Common myeloid progenitor, CD34-positive (primary cell): ENCODE measurements around the gene GLRA3.

ENCODE experiments used
- CTCF ChIA-PET: fragments of 350-600 bp; sonication (Branson Sonifier 250); formaldehyde crosslinking; loops from one replicate; lab custom pipeline; 2021; ENCODE audit warnings: antibody characterized with exemption; lab: Charles Lee
- POLR2A ChIA-PET: fragments of 350-600 bp; sonication (Branson Sonifier 250); formaldehyde crosslinking; loops from one replicate; lab custom pipeline; 2021; ENCODE audit warnings: antibody characterized with exemption; lab: Charles Lee
- DNase-seq, 3 donors: peaks; one replicate each; pipeline versions ENCODE4 v3.0.0 to v3.0.0-alpha.2; 2013
- H3K27ac ChIP-seq, 2 experiments: 1 replicate in 1 of 2; 2 replicates in 1 of 2; pipeline ENCODE4 v1.7.0; 2013; ENCODE audit warnings: inconsistent platforms in 2 of 2, low read length in 2 of 2, mild to moderate bottlenecking in 2 of 2, low read depth in 1 of 2, moderate library complexity in 1 of 2; ENCODE audit not compliant: severe bottlenecking in 2 of 2, insufficient read depth in 1 of 2, poor library complexity in 1 of 2
- H3K27me3 ChIP-seq, 5 experiments: replicated peaks in 2 of 5; 1 replicate in 3 of 5; 2 replicates in 2 of 5; pipeline versions ENCODE4 v1.6.1 to v1.7.0; 2013; ENCODE audit warnings: low read length in 4 of 5, mild to moderate bottlenecking in 2 of 5, moderate library complexity in 2 of 5, inconsistent platforms in 1 of 5; ENCODE audit not compliant: insufficient read depth in 5 of 5, control insufficient read depth in 4 of 5
- H3K36me3 ChIP-seq, 4 experiments: 1 replicate in 2 of 4; 2 replicates in 2 of 4; pipeline versions ENCODE4 v1.6.1 to v1.7.0; 2013; ENCODE audit warnings: low read length in 3 of 4, control low read depth in 1 of 4, mild to moderate bottlenecking in 1 of 4; ENCODE audit not compliant: control insufficient read depth in 4 of 4, insufficient read depth in 4 of 4
- H3K4me1 ChIP-seq, 4 experiments: 1 replicate in 3 of 4; 2 replicates in 1 of 4; pipeline versions ENCODE4 v1.6.1 to v1.7.1; 2013; ENCODE audit warnings: low read length in 3 of 4, mild to moderate bottlenecking in 3 of 4, control low read depth in 1 of 4, inconsistent platforms in 1 of 4, moderate library complexity in 1 of 4; ENCODE audit not compliant: control insufficient read depth in 4 of 4, insufficient read depth in 4 of 4; ENCODE audit errors: control extremely low read depth in 1 of 4
- H3K4me3 ChIP-seq, 7 experiments: 1 replicate in 4 of 7; 2 replicates in 3 of 7; pipeline versions ENCODE4 v1.5.1 to v1.7.0; 2013; ENCODE audit warnings: mild to moderate bottlenecking in 7 of 7, low read length in 6 of 7, moderate library complexity in 6 of 7, inconsistent platforms in 2 of 7, low read depth in 2 of 7, control low read depth in 1 of 7; ENCODE audit not compliant: insufficient read depth in 4 of 7, control insufficient read depth in 1 of 7; ENCODE audit errors: extremely low read depth in 1 of 7
- H3K9me3 ChIP-seq, 5 experiments: 1 replicate in 4 of 5; 2 replicates in 1 of 5; pipeline versions ENCODE4 v1.6.1 to v1.7.1; 2013; ENCODE audit warnings: low read length in 4 of 5, mild to moderate bottlenecking in 2 of 5, inconsistent platforms in 1 of 5, low read depth in 1 of 5, moderate library complexity in 1 of 5; ENCODE audit not compliant: control insufficient read depth in 4 of 5, insufficient read depth in 2 of 5; ENCODE audit errors: control extremely low read depth in 1 of 5
- WGBS: methylation state at CpG from one replicate; pipeline ENCODE4 v1.1.5; 2013; ENCODE audit not compliant: insufficient coverage; 5-methylcytosine and 5-hydroxymethylcytosine counted together

The GLRA3 gene

DNA sequence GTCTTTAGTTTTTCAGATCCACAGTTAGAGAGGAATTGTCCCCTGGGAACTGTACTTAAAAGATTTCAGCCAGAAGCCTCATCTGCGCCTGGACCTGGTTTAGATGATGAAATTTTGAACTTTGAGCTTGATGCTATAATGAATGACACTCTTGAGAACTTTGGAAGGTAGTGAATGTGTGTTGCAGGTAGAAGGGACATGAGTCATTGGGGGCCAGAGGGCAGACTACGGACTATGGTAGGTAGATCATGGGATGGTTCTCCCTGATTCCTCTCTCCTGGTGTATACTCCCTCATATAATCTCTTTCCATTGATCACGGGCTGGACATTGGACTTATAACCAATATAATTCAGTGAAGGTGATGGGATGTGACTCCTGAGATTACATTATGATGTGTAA, 38.9 kb upstream of the GLRA3 start:
- H3K36me3 ChIP-seq, result no peaks in the 10 kb centered on the region
- POLR2A ChIA-PET, result no interaction called here
- no peak overlapping the region for H3K4me3 ChIP-seq
- H3K27me3 ChIP-seq, result peaks cover 0 to 2% (median 0%) of the 10 kb centered on the region in 5 experiments
- CTCF ChIA-PET, result no interaction called here
- no peaks in the 10 kb centered on the region for H3K9me3 ChIP-seq
- H3K27ac ChIP-seq, result no peak overlapping the region
- H3K4me1 ChIP-seq, result no peaks in the 10 kb centered on the region
- no peak for DNase-seq
- WGBS, result 95% methylated on average over 2 of the region's 3 CpGs

DNA sequence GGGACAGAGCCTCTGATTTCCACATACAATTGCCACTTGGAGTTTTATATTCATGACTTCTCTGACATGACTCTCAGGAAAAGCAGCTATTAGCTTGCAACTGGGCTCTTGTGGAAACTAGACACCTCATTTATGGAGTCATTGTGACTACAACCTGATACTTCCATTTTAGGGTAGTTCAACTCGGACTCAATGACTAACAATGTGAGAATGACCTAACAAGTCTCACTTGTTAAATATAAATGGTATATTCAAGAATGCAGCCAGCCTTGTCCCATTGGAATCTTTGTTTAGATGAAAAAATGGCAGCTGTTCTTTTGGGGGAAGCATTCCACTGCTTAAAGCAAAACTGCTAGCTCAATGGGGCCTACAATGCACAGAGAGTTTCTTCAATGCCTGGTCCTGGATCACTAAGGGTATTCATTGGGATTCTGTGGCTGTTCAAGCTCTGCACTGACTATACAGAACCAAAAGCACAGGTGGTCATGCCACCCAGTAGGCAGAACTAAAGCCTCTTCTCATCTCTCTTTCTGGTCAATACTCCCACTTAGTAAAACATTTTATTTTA, 36.5 kb upstream of the GLRA3 start:
- no CpG with 5 or more reads among the region's 1 CpG for whole genome bisulfite sequencing
- CTCF ChIA-PET, result no interaction called here
- Histone ChIP-seq H3K27me3 (no peaks in the 10 kb centered on the region), H3K9me3 (no peaks in the 10 kb centered on the region), H3K4me1 (no peaks in the 10 kb centered on the region), H3K36me3 (no peaks in the 10 kb centered on the region), H3K4me3 (no peak overlapping the region), H3K27ac (no peak overlapping the region)
- POLR2A ChIA-PET, result no interaction called here
- DNase-seq, result no peak

DNA sequence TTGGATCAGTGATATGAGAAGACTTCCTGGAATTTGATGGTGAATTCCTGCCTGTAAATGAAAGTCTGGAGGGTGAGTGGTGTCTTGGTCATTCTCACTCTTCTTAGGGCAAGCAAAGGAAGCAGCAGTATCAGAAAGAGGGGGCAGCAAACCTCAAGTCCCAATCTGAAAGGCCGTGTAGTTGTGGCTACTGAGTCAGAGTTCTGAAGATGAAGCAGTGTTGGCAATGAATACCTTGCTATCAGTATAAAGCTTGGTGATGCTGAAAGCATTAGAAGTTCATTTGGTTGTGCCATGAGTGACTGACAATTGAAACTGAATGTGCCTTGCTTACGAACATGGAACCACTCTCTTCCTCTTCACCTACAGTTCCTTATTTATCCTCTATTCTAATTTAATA, 35.0 kb upstream of the GLRA3 start:
- Histone ChIP-seq H3K4me3 (no peak overlapping the region), H3K27ac (no peak overlapping the region), H3K9me3 (no peaks in the 10 kb centered on the region), H3K36me3 (no peaks in the 10 kb centered on the region), H3K27me3 (no peaks in the 10 kb centered on the region), H3K4me1 (no peaks in the 10 kb centered on the region)
- POLR2A ChIA-PET, result no interaction called here
- no peak for DNase-seq
- 80% methylated on average over 1 of the region's 2 CpGs for WGBS
- CTCF ChIA-PET, result no interaction called here

DNA sequence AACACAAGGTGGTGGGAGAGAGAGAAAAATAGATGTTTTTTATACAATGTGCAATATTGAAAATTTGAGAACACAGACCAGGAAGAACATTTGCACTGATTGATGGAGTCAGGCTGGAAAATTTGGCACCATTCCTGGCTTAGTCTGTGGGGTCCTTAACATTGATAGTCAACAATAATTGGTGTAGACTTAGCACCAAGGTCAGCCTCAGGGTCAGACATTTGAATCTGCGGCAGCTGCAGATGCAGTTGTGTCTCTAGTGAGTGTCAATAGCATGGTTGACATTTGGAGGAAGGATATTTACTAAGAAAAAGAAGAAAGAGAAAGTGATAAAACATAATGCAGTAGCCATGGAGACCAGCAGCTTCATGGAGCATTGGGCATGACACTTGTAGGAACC, 31.5 kb upstream of the GLRA3 start:
- 100% methylated on average over 1 of the region's 1 CpG for whole genome bisulfite sequencing
- Histone ChIP-seq H3K36me3 (no peaks in the 10 kb centered on the region), H3K4me1 (no peaks in the 10 kb centered on the region), H3K27me3 (no peaks in the 10 kb centered on the region), H3K9me3 (no peaks in the 10 kb centered on the region), H3K4me3 (no peak overlapping the region), H3K27ac (no peak overlapping the region)
- ChIA-PET CTCF (no interaction called here), POLR2A (no interaction called here)
- no peak for DNase-seq

DNA sequence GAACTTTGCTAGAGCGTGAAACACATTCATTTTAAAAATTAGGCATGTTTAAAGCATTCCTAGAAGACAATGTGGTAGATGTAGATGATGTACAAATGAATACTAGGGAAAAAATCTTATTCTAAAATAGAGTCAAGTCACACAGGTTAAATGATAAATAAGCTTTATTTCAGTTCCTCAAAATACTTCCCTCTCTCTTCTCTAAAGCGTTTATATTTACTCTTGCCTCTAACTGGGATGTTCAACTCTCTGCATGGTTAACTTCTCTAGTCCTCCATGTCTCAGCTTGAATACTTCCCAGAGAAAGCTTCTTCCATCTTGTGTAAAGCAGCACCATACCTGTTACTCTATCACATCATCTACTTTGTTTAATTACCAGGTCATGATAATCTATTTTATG, 30.9 kb upstream of the GLRA3 start:
- Histone ChIP-seq H3K9me3 (no peaks in the 10 kb centered on the region), H3K36me3 (no peaks in the 10 kb centered on the region), H3K27me3 (no peaks in the 10 kb centered on the region), H3K27ac (no peak overlapping the region), H3K4me1 (no peaks in the 10 kb centered on the region), H3K4me3 (no peak overlapping the region)
- CTCF ChIA-PET, result no interaction called here
- WGBS, result 55% methylated on average over 2 of the region's 2 CpGs
- POLR2A ChIA-PET, result no interaction called here
- DNase-seq, result no peak

DNA sequence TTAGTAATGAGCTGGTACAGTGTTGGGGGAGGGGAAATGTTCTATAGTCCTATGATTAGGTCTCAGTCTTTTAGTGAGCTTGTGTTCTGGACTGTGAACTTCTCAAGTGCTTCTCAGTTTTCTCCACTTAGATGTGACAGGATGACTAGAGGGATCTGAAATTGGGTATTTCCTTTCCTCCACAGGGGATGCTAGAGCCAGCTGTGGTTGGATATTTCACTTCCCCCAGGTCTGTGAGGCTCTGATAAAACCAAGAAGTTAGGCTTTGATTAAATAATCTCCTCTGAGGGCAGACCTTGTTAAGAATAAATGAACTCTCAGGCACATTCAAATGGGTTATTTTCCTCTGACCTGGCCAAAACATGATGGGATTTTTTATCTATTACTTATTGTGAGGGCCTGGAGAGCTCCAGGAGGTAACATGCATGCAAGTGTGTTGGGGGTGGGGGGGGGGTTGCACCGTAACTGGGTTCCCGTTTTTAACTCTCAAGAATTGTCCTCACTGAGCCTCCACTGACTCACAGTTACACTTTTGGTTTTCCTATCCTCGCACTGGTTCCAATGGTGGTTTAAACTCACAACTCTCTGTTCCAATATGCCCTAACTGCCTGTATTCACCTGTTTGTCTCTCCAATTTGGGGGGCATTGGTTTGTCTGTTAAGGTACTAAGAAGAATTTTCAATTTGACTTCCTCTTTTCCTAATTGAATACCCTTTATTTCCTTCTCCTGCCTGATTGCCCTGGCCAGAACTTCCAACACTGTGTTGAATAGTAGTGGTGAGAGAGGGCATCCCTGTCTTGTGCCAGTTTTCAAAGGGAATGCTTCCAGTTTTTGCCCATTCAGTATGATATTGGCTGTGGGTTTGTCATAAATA, 28.1 kb upstream of the GLRA3 start:
- peak in 2 of 3 donors; percentile 64 to 71 for DNase-seq
- Histone ChIP-seq H3K27ac (no peak overlapping the region), H3K4me3 (no peak overlapping the region), H3K36me3 (no peaks in the 10 kb centered on the region), H3K4me1 (no peaks in the 10 kb centered on the region), H3K9me3 (no peaks in the 10 kb centered on the region), H3K27me3 (no peaks in the 10 kb centered on the region)
- CTCF ChIA-PET, result no interaction called here
- WGBS, result 60% methylated on average over 1 of the region's 3 CpGs
- POLR2A ChIA-PET, result no interaction called here

DNA sequence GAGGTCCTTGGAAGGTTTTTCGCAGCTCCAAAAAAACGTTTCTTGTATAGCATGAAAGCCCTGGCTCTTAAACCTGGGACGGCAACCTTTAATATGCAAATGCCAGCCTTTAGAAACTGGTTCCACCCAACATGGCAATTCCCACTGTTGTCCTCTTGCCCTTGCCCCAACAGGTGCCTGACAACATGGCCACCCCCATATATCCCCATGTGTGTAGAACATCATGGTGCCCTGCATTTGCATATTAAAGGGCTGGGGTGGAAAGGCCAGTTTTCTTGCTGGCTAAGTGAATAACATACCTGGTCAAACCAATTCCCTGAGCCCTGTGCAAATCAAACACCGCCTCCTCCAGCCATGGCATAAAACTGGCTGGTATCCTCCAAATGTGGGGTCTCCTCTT, 26.0 kb upstream of the GLRA3 start:
- Histone ChIP-seq H3K4me3 (no peak overlapping the region), H3K27ac (no peak overlapping the region), H3K36me3 (no peaks in the 10 kb centered on the region), H3K27me3 (no peaks in the 10 kb centered on the region), H3K4me1 (no peaks in the 10 kb centered on the region), H3K9me3 (no peaks in the 10 kb centered on the region)
- POLR2A ChIA-PET, result no interaction called here
- CTCF ChIA-PET, result no interaction called here
- DNase-seq, result no peak
- WGBS, result 50% methylated on average over 4 of the region's 4 CpGs
